HG03108 (cell line): ENCODE results near the gene ANGPTL4.
A peak's percentile ranks its signal among the peaks of the same experiment; 100 is the strongest.

Source experiments
- ATAC-seq: cut with Tn5 transposase; IDR thresholded peaks from one replicate; pipeline ENCODE4 v1.9.1; 2021; ENCODE audit warnings: moderate library complexity; ENCODE audit not compliant: unreplicated experiment

The ANGPTL4 gene

DNA sequence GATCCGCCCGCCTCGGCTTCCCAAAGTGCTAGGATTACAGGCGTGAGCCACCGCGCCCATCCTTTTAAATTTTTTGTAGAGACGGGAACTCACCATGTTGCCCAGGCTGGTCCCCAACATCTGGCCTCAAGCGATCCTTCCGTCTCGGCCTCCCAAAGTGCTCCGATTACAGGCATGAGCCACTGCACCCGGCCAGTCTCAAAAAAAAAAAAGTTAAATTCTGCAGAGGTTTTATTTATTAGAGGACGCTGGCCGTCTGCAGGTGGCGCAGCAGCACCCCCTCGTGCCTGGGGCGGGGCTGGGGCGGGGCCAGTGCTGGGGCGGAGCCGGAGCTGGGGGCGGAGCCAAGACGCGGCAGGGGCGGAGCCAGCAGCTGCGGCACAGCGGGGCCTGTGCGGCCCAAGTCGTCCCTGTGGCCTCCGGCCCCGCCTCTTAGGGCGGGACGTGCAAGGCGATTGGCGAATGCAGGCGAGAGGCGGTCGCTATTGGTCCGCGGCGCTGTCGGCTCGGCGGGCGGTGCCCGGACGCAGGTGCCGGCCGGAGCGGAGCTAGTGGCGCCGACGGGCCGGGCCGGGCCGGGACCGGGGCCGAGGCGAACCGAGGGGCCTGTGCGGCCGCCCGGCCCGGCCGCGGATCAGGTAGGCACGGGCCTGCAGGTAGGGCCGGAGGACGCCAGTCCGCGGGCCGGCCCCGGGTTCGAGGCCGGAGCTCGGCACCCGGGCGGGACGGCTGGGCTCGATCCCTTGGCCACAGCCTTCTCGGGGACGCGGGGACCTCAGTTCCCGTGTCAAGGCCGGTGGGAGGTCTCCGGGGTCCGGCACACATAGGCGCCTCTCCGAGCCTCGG is 49.1 kb downstream of the ANGPTL4 start, which contains the start of gene MARCHF2:
Gene MARCHF2, plus strand, starts transcription at position 523 of the 846 bp plus-strand sequence. CDS start 8,536 bp downstream, outside the sequence.
- ATAC-seq: peak; percentile 99

DNA sequence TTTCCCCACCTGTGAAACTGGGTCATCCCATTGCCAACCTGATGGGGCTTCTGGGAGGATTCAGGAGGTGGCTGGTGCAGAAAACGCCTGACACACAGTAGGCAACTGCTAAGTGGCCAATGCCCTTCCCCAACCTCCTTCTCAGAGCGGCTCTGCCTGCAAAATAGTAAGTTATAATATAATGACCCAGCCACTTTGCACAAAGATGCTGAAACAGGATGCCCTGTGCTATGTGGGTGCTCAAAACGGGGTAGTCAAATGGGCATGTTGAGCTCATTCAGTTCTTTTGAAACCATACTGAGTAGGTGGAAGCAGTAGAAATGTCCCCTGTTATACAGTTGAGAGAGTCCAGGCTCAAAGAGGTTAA is 49.7 kb downstream of the ANGPTL4 start:
- ATAC-seq: no peak

DNA sequence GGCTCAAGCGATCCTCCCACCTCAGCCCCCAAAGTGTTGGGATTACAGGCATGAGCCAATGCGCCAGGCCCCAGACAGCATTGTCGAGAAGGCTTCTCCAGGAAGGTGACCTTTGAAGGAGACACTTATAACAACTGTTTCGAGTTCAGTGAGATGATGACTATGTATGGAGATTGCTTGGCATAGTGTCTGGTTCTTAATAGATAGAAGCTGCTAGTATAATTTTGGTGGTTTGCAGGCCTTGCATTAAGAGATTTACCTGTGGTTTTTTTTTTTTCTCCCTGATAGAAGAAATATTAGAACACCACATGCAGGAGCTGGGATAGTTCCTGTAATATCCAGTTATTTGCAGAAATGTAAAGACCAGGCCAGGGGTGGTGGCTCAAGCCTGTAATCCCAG is 52.8 kb downstream of the ANGPTL4 start:
- ATAC-seq: no peak

DNA sequence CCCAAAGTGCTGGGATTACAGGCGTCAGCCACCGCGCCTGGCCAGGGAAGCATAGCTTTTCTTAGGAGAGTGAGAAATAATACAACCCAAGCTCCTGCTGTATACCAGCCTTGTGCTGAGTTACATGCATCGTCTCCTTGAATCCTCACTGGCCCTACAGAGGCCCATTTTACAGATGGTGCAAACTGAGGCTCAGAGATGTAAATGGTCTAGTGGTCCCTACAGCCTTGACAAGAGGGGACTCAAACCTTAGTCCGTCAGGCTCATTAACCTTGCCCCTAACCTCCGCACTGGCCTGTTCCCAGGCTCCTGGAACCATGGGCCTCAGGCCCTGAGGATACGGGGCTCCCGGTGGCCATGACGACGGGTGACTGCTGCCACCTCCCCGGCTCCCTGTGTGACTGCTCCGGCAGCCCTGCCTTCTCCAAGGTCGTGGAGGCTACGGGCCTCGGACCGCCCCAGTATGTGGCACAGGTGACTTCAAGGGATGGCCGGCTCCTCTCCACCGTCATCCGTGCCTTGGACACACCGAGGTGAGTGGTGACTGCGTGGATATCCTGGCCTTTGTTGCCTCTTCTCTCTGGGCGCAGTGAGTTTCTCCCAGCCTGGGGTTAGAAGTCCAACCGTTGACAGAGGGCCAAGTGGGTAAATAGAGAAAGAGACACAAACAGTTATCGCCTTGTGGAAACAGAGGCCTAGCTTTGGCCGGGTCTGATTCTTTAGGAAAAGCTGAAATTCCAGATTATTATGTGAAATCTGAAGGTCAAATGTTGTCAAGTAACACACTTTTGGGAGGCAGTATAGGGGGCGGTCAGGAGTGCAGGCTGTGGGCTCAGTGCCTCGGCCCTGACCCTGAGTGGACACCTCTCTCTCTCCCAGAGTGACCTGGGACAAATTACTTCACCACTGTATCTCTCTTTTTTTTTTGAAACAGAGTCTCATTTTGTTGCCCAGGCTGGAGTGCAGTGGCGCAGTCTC is 57.8 kb downstream of the ANGPTL4 start:
- no peak for ATAC-seq

DNA sequence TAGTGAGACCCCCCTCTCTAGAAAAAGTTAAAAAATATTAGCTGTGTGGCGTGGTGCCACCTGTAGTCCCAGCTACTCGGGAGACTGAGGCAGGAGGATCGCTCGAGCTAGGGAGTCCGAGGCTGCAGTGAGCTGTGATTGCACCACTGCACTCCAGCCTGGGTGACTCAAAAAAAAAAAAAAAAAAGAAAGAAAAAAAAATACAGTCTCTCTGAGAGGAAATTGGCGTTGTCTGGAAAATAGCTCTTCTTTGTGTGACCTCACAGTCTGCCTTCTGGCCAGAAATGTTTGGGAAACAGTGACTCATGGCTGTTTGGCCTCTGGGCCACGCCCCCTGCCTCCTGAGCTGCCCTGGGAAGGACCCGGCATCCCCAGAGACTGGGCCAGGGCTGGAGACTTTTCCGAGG is 59.9 kb downstream of the ANGPTL4 start:
- ATAC-seq: no peak
